Retinal pigment epithelial cell (primary cell): ENCODE measurements around the gene CTNNA2.

ENCODE experiments used
- DNase-seq: peaks from one replicate; pipeline ENCODE4 v3.0.0-alpha.2; 2010; ENCODE audit warnings: low read depth
- H3K4me3 ChIP-seq: 2 replicates; pipeline ENCODE4 v1.5.1; 2011; ENCODE audit warnings: mild to moderate bottlenecking, low read length, control low read depth, moderate library complexity
- TF ChIP-seq, protein P1 (sequence below): conservative IDR thresholded peaks from 2 replicates; pipeline ENCODE4 v1.5.1; 2011; ENCODE audit warnings: low read depth, low read length, control low read depth, inconsistent platforms

The CTNNA2 gene

DNA sequence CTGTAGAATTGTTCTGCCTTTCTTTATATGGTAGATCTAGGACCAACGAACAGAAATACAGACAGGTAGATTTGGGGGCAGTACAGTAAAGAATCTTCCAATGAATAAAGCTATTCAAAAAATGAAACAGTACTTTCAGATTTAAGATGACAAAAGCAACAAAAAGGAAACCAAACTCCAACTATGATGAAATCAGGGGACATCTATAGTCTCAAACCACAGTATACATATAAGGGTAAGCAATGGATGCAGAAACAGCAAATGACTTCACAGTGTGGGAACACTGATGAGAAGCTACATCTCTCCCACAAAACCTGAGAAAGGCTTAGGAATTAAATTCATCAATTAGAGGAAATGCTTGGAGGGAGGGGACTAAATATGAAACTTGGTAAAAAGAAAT, 202.5 kb downstream of the CTNNA2 start:
- TF ChIP-seq, protein P1, sequence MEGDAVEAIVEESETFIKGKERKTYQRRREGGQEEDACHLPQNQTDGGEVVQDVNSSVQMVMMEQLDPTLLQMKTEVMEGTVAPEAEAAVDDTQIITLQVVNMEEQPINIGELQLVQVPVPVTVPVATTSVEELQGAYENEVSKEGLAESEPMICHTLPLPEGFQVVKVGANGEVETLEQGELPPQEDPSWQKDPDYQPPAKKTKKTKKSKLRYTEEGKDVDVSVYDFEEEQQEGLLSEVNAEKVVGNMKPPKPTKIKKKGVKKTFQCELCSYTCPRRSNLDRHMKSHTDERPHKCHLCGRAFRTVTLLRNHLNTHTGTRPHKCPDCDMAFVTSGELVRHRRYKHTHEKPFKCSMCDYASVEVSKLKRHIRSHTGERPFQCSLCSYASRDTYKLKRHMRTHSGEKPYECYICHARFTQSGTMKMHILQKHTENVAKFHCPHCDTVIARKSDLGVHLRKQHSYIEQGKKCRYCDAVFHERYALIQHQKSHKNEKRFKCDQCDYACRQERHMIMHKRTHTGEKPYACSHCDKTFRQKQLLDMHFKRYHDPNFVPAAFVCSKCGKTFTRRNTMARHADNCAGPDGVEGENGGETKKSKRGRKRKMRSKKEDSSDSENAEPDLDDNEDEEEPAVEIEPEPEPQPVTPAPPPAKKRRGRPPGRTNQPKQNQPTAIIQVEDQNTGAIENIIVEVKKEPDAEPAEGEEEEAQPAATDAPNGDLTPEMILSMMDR, result no peak
- DNase-seq, result no peak
- H3K4me3 ChIP-seq, result no peak overlapping the region

DNA sequence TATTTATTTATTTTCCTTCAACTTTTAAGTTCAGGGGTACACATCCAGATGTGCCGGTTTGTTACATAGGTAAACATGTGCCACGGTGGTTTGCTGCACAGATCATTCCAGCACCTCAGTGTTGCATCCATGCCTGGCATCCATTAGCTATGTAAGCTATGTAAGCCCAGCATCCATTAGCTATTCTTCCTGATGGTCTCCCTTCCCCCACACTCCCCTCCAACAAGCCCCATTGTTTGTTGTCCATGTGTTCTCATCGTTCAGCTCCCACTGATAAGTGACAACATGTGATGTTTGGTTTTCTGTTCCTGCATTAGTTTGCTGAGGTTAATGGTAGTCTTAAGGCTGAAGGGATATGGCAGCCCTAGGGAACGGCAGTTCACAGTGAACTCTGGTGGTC, 203.4 kb downstream of the CTNNA2 start:
- DNase-seq, result no peak
- TF ChIP-seq, protein P1, result no peak
- H3K4me3 ChIP-seq, result no peak overlapping the region

DNA sequence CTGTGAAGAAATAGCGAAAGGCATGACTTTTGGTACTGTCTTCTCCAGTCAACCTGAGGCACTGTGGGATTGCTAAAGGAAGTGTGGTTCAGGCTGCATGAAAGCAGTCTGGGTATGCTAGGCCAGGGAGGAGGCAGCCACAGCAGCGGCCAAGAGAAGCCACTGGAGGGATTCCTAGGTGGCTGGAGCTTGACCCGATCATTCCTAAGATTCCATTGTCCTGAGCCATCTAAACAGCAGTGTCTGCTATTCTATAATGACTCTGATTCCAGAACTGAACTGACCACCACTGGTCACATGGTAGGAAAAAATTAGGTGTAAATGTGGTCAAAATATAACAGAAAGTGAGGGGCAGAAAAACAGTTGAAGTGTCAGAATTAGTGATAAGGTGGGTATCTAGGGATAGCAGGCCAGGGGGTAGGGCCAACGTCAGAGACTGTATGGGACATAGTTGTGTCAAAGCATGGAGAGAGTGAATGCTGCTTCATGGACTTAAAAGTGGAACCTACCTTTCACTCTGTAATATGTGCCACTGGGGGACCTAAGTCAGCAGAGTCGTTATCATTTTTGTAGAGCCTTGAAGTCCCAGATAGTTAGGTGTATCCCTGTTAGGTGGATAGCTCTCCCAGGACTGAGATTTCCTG, 204.6 kb downstream of the CTNNA2 start:
- TF ChIP-seq, protein P1, result no peak
- no peak overlapping the region for H3K4me3 ChIP-seq
- peak; percentile 75 for DNase-seq

DNA sequence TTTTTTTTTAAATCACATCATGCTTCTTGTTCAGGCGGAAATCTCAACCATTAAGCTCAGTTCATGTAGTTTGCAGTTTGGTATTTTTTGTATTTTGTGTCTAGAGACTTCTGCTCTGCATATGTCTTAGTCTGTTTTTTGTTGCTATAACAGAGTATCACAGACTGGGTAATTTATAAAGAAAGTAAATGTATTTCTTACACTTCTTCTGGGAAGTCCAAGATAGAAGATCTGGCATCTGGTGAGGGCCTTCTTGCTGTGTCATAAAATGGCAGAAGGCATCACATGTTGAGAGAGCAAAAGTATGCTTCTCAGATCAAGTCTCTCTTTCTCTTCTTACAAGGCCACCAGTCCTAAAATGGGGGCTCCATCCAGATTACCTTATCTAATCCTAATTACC, 208.2 kb downstream of the CTNNA2 start:
- TF ChIP-seq, protein P1, result no peak
- no peak overlapping the region for H3K4me3 ChIP-seq
- no peak for DNase-seq

DNA sequence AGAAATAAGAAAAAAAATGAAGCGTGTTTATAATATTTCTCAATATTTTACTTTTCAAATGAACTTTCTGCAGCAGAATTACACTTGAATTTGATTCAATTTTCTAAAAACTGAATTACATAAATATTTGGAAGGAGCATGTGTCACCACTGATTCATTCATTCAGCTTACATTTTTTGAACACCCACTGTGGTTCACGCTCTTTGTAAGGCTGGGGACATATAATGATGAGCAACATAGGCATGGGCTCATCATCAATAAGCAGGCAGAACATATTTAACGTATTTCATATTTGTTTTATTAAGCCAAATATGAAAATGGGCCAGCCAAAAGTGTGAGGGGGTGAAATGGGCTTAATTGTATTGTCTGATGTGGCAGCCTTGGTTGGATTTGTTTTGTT, 209.1 kb downstream of the CTNNA2 start:
- no peak for DNase-seq

DNA sequence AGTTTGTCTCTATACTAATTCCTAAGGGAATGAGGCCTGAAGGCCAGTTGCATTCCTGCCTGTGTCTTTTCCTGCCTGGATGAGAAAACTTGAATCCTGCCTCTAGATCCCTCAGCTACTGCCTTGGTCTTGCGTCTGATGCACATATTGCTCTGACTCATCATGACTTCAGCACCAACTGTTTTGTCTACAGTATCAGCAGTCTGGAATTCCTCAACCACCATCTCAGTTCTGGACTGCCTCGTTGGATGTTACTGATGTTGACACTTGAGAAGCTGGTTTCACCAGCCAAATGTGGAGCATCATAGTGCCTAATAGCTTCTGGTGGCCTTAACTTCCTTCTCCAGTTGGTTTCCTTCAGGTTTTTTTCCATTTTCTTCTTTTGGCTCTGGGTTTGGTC, 211.0 kb downstream of the CTNNA2 start:
- TF ChIP-seq, protein P1, result no peak
- H3K4me3 ChIP-seq, result no peak overlapping the region
- DNase-seq, result peak; percentile 74

More for the DNA sequence above, 209.1 kb downstream of the CTNNA2 start:
- H3K4me3 ChIP-seq, result no peak overlapping the region
- TF ChIP-seq, protein P1, result no peak

DNA sequence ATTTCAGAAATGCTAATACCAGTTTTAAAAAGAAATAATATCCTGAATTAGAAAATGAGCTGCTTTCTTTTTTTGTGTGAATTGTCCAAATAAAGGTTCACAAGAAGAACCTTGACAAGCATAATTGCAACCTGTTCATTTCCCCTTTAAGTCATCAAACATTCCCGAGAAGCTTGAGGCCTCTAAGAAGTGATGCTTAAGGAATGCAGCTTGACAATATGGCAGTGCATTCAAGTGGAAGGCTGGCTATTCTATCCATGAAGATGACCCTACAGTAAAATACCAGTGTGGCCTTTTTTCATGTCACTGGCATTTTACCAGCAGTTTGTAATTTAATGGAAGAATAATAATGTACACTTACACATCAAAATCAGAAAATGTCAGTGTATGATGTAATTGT, 216.7 kb downstream of the CTNNA2 start:
- no peak for DNase-seq
- H3K4me3 ChIP-seq, result no peak overlapping the region
- TF ChIP-seq, protein P1, result no peak
